Measurements from ENCODE around the gene ZC3H4. TPM values are rescaled to one million over a fixed set of nuclear protein-coding genes. Genes with fewer than 3 reads are reported as not detected.

The ZC3H4 gene
- total and polyA plus RNA-seq, 9 of the 15 experiments (the other 6 are each of a cell fraction or from before 2014, with no cell fraction given): 2.2 to 75.6 (median 18.3) TPM

- no peak for TF ChIP-seq NR3C1 (CRISPR knock-in tag; IDR thresholded peaks at IDR 0.05)
- TF ChIP-seq BMI1 (IDR thresholded peaks at IDR 0.05; ENCODE audit: low read length): no peak
- peak; percentile 40; the same call in 1 of the 2 replicates for TF ChIP-seq CXXC5 (CRISPR knock-in tag; IDR thresholded peaks at IDR 0.05)
- TF ChIP-seq GATAD2B (IDR thresholded peaks at IDR 0.05; ENCODE audit: borderline replicate concordance): 0 out of 2 replicates have a peak, but pooled peaks have one; percentile 41
- no peak for TF ChIP-seq EHMT2 (IDR thresholded peaks at IDR 0.05)
- no peak for TF ChIP-seq USF1 (CRISPR knock-in tag; IDR thresholded peaks at IDR 0.05)
- TF ChIP-seq HCFC1 (IDR thresholded peaks at IDR 0.05; ENCODE audit: low read depth, low read length): no peak
- TF ChIP-seq ATF2 (CRISPR knock-in tag; IDR thresholded peaks at IDR 0.05): no peak
- no peak for TF ChIP-seq ELF1 (tag; IDR thresholded peaks at IDR 0.05)
- no peak for TF ChIP-seq ZBTB11 (CRISPR knock-in tag; IDR thresholded peaks at IDR 0.05)
- TF ChIP-seq WHSC1 (IDR thresholded peaks at IDR 0.05; ENCODE audit: low read length): no peak
- TF ChIP-seq HNRNPUL1 (IDR thresholded peaks at IDR 0.05; ENCODE audit: low read length): no peak
- TF ChIP-seq ZNF644 (tag; IDR thresholded peaks at IDR 0.05; ENCODE audit: low read depth): no peak
- TF ChIP-seq DLX4 (CRISPR knock-in tag; IDR thresholded peaks at IDR 0.05): no peak
- TF ChIP-seq ZNF512 (tag; IDR thresholded peaks at IDR 0.05): no peak
- TF ChIP-seq NFE2 (IDR thresholded peaks at IDR 0.05; ENCODE audit: low read depth): no peak
- peak; percentile 65; the same call in 1 of the 2 replicates for TF ChIP-seq ZBTB7A (IDR thresholded peaks at IDR 0.05; ENCODE audit: borderline replicate concordance, control insufficient read depth, low read depth, low read length)
- TF ChIP-seq FOXA3 (CRISPR knock-in tag; conservative IDR thresholded peaks at IDR 0.05 in 1 of 2, IDR thresholded peaks at IDR 0.05 in 1 of 2): no peak
- peak; percentile 25; the same call in 1 of the 2 replicates for TF ChIP-seq VEZF1 (CRISPR knock-in tag; IDR thresholded peaks at IDR 0.05)
Measured at GRCh38 chr19:47019431-47020041, 94.0 kb downstream of the ZC3H4 start, which contains the start of gene NPAS1 (continued).
